ENCODE measurements around the gene MYOCD. TPM values are rescaled to one million over a fixed set of nuclear protein-coding genes. Genes with fewer than 3 reads are reported as not detected.

The MYOCD gene, protein sequence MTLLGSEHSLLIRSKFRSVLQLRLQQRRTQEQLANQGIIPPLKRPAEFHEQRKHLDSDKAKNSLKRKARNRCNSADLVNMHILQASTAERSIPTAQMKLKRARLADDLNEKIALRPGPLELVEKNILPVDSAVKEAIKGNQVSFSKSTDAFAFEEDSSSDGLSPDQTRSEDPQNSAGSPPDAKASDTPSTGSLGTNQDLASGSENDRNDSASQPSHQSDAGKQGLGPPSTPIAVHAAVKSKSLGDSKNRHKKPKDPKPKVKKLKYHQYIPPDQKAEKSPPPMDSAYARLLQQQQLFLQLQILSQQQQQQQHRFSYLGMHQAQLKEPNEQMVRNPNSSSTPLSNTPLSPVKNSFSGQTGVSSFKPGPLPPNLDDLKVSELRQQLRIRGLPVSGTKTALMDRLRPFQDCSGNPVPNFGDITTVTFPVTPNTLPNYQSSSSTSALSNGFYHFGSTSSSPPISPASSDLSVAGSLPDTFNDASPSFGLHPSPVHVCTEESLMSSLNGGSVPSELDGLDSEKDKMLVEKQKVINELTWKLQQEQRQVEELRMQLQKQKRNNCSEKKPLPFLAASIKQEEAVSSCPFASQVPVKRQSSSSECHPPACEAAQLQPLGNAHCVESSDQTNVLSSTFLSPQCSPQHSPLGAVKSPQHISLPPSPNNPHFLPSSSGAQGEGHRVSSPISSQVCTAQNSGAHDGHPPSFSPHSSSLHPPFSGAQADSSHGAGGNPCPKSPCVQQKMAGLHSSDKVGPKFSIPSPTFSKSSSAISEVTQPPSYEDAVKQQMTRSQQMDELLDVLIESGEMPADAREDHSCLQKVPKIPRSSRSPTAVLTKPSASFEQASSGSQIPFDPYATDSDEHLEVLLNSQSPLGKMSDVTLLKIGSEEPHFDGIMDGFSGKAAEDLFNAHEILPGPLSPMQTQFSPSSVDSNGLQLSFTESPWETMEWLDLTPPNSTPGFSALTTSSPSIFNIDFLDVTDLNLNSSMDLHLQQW
- total RNA-seq: not detected
- polyA plus RNA-seq: not detected
- total RNA-seq: 0 reads per million in 6 experiments

GRCh38 chr17:12665263-12666210 lies at the start of gene MYOCD:
Gene MYOCD (plus strand): TSS chr17:12665890. CDS start chr17:12666189, 299 bp downstream.
- ATAC-seq (no peak), DNase-seq (no peak)
- H3K27me3 Mint-ChIP-seq: peaks cover 25 to 85% (median 55%) of the 10 kb centered on the region in 5 donors
- peaks cover 0 to 23% (median 2%) of the 10 kb centered on the region in 3 donors for H3K36me3 Mint-ChIP-seq
- H3K4me1 Mint-ChIP-seq: peaks cover 0 to 5% (median under 1%) of the 10 kb centered on the region in 4 donors
- peak within 1 kb of the TSS in 2 of 10 donors; percentile 15 for H3K4me3 Mint-ChIP-seq
- POLR2A ChIA-PET: no interaction called here
- no peak within 1 kb of the TSS for H3K27ac Mint-ChIP-seq
- peaks cover 0 to 6% (median 0%) of the 10 kb centered on the region in 9 donors for H3K9me3 Mint-ChIP-seq

GRCh38 chr17:12616161-12616560 lies 49.5 kb upstream of the MYOCD start:
- Mint-ChIP-seq H3K36me3 (no peaks in the 10 kb centered on the region), H3K9me3 (peaks cover 0 to 15% (median 0%) of the 10 kb centered on the region in 9 donors), H3K4me1 (no peaks in the 10 kb centered on the region), H3K27ac (no peak overlapping the region), H3K27me3 (peaks cover 0 to 5% (median 0%) of the 10 kb centered on the region in 5 donors), H3K4me3 (no peak overlapping the region)
- ATAC-seq (no peak), DNase-seq (no peak)
- POLR2A ChIA-PET: no interaction called here

- Mint-ChIP-seq H3K27ac (no peak overlapping the region), H3K4me3 (no peak overlapping the region), H3K9me3 (peaks cover 0 to 18% (median 0%) of the 10 kb centered on the region in 9 donors), H3K36me3 (no peaks in the 10 kb centered on the region), H3K4me1 (no peaks in the 10 kb centered on the region), H3K27me3 (peaks cover 0 to 12% (median 0%) of the 10 kb centered on the region in 5 donors)
- no peak for DNase-seq
- ATAC-seq: no peak
- POLR2A ChIA-PET: no interaction called here
Observed at GRCh38 chr17:12618557-12618956, 47.1 kb upstream of the MYOCD start.

DNA sequence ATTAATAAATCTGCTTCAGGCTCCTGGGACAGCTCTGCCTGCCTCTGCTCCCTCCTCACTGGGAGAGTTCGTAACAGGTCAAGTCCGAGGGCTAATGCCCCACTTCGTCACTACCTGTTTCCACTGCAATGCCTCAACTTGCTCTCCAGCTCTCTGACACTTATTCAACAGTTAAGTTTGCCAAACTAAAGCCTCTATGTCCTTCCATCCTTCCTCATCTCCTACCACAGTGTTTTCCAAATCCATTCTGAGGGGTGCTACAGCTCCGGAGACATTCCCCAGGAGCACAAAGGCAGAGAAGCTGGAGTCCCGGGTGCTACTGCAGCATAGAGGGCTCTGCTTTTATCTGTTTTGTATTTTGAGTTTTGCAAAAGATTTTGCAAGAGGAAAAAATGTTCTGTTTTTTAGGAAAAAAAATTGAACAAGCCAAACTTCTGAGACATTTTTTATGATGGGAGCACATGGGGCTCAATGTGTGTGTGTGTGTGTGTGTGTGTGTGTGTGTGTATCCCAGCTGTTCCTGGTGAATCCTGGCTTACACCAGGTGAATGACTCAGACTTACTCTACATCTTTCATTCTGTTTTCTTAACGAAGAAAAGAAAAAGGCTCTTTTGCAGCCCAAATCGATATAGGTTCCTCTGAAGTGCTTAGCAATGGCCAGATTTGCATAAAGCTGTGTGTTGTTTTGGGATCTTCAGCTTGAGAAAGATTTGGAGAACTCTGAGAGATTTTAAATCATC lies 46.1 kb upstream of the MYOCD start:
- H3K4me1 Mint-ChIP-seq: no peaks in the 10 kb centered on the region
- POLR2A ChIA-PET: no interaction called here
- DNase-seq (no peak), ATAC-seq (no peak)
- H3K36me3 Mint-ChIP-seq: no peaks in the 10 kb centered on the region
- H3K9me3 Mint-ChIP-seq: peaks cover 0 to 19% (median 4%) of the 10 kb centered on the region in 9 donors
- no peak overlapping the region for H3K4me3 Mint-ChIP-seq
- peaks cover 0 to 12% (median 1%) of the 10 kb centered on the region in 5 donors for H3K27me3 Mint-ChIP-seq
- H3K27ac Mint-ChIP-seq: peak overlapping the region in 1 of 10 donors; percentile 21

DNA sequence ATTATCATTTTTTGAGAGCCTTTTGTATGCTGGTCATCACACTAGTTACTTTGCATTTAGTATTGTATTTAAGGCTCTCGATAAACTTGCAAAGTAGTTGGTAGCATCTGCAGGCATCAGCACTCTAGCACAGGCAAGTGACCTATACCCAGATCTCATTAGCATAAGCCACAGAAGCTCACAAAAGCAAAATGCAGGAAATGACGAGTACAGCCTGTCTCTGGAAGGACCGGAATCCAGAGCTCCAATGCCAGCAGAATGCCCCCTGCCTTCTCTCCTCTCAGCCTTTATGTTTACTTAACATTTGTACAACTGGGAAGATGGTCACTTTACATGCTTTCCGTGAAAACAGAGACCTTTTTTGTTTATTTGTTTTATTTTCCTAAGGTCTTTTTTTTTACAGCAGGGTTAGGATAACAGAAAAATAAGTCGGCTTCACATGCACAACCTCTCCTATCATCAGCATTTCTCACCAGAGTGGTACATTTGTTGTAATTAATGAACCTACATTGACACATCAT lies 45.4 kb upstream of the MYOCD start:
- Mint-ChIP-seq H3K27ac (no peak overlapping the region), H3K36me3 (no peaks in the 10 kb centered on the region), H3K4me3 (no peak overlapping the region), H3K4me1 (no peaks in the 10 kb centered on the region), H3K9me3 (peaks cover 0 to 19% (median 4%) of the 10 kb centered on the region in 9 donors), H3K27me3 (peaks cover 0 to 12% (median 1%) of the 10 kb centered on the region in 5 donors)
- DNase-seq (no peak), ATAC-seq (no peak)
- POLR2A ChIA-PET: no interaction called here

GRCh38 chr17:12622726-12623125 lies 43.0 kb upstream of the MYOCD start:
- no peak for DNase-seq
- ATAC-seq: no peak
- H3K4me3 Mint-ChIP-seq: no peak overlapping the region
- POLR2A ChIA-PET: no interaction called here
- H3K4me1 Mint-ChIP-seq: no peaks in the 10 kb centered on the region
- peaks cover 0 to 26% (median 4%) of the 10 kb centered on the region in 9 donors for H3K9me3 Mint-ChIP-seq
- peaks cover 0 to 13% (median 1%) of the 10 kb centered on the region in 5 donors for H3K27me3 Mint-ChIP-seq
- no peak overlapping the region for H3K27ac Mint-ChIP-seq
- H3K36me3 Mint-ChIP-seq: no peaks in the 10 kb centered on the region

DNA sequence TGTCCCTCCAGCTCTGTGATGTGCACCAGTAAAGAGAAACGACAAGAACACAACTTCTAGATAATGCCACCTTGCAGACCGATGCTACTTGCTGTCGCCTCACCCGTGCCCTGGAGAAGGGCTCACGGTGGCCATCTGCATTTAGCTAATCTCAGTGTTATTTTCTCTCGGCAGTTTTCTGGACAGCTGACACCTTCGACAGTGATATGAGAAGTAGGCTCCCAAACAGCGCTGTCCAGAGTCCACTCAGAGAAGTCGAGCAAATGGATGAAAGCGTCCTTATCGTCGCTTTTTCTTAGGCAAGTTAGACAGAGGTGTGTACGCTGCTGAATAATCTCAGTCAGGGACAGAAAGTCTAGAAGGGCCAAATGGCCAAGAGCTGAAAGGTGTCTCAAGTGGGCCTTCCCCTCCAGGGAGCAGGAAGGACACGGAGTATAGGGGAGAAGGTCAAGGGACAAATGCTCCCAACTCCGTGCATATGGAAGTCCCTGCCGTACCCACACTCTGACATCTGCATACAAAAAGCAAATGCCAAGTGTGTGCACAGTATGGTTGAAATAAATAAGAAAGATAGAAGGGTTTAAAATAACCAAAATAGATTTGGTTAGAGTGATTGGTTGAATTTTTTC lies 42.4 kb upstream of the MYOCD start:
- H3K9me3 Mint-ChIP-seq: peaks cover 0 to 27% (median 4%) of the 10 kb centered on the region in 9 donors
- POLR2A ChIA-PET: no interaction called here
- no peaks in the 10 kb centered on the region for H3K4me1 Mint-ChIP-seq
- no peak overlapping the region for H3K4me3 Mint-ChIP-seq
- H3K27ac Mint-ChIP-seq: no peak overlapping the region
- H3K36me3 Mint-ChIP-seq: no peaks in the 10 kb centered on the region
- H3K27me3 Mint-ChIP-seq: peaks cover 0 to 13% (median 1%) of the 10 kb centered on the region in 5 donors
- ATAC-seq (no peak), DNase-seq (no peak)

- Mint-ChIP-seq H3K27me3 (peaks cover 0 to 13% (median 1%) of the 10 kb centered on the region in 5 donors), H3K4me1 (no peaks in the 10 kb centered on the region), H3K27ac (no peak overlapping the region), H3K36me3 (no peaks in the 10 kb centered on the region), H3K4me3 (no peak overlapping the region), H3K9me3 (peaks cover 0 to 27% (median 5%) of the 10 kb centered on the region in 9 donors)
- no peak for ATAC-seq
- DNase-seq: no peak
- POLR2A ChIA-PET: no interaction called here
Observed at GRCh38 chr17:12624211-12624610, 41.5 kb upstream of the MYOCD start.

DNA sequence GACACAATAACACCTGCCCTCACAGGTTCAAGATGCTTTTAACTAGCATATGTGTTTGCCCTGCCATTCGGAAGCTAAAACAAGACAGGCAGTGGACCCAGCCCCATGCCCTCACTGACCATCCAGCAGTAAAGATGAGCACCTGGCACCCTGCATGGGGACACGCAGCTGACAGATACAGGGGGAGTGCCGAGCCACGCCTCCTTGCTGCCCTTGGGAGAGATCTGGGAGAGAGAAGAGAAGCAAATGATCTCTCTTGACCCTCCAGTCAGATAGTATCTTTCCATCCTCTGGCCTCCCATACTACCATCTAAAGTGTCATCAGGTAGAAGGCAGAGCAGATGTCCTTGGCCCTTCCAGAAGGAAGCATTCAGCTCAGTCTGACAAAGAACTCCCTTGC lies 40.6 kb upstream of the MYOCD start:
- Mint-ChIP-seq H3K27ac (no peak overlapping the region), H3K4me1 (no peaks in the 10 kb centered on the region), H3K9me3 (peaks cover 0 to 27% (median 5%) of the 10 kb centered on the region in 9 donors), H3K27me3 (peaks cover 0 to 13% (median 1%) of the 10 kb centered on the region in 5 donors), H3K4me3 (no peak overlapping the region), H3K36me3 (no peaks in the 10 kb centered on the region)
- ATAC-seq (no peak), DNase-seq (no peak)
- POLR2A ChIA-PET: no interaction called here

DNA sequence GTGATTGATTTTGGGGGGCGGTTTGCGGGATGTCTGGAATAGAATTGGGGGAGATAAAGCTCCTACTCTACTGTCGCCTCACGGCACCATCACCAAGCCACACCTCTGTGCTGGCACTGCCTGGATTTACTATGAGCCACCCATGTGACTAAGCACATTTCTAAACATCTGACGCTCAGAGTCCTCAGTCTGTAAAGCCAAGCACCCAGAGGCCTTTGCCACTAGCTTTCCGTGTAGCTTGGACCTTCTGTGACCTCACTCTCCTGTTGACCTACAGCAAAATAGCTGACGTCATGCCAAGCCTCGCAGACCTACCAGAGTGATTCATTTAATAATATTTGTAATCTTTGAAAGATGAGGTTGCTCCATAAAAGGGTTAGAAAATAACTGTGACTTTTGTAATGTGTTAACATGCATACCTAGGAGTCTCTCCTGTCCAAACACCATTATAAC lies 38.5 kb upstream of the MYOCD start:
- H3K27me3 Mint-ChIP-seq: peaks cover 0 to 18% (median 1%) of the 10 kb centered on the region in 5 donors
- no peak overlapping the region for H3K4me3 Mint-ChIP-seq
- POLR2A ChIA-PET: no interaction called here
- peaks cover 0 to 19% (median 8%) of the 10 kb centered on the region in 9 donors for H3K9me3 Mint-ChIP-seq
- no peak for ATAC-seq
- no peak for DNase-seq
- no peak overlapping the region for H3K27ac Mint-ChIP-seq
- no peaks in the 10 kb centered on the region for H3K4me1 Mint-ChIP-seq
- H3K36me3 Mint-ChIP-seq: no peaks in the 10 kb centered on the region
